ENCODE data around the gene PRKCE.
A peak's percentile ranks its signal among the peaks of the same experiment; 100 is the strongest.

PRKCE gene

DNA sequence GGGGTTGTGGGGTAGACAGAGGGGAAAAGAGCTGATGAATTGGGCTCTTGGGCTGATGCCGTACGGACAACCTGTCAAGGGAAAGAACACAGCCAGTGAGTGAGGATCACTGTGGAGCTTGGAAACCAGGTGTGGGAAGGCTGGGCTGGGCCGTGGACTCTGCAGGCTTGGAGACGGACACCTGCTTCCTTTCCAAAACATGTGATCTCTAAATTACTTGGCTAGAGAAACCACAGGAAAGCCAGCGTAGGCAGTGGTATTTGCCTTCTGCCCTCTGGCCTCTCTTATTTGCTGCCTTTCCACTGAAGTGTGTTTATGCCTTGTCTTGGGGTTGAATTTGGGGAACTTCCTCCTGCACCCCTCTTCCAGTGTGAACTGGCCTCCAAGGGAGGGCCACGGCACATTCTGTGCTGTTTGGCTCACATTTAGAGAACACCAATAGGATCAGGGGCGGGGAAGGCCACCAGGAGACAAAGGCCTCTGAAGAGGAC, 267.7 kb downstream of the PRKCE start:
- DNase-seq = peak in 1 of 2 donors; percentile 70

DNA sequence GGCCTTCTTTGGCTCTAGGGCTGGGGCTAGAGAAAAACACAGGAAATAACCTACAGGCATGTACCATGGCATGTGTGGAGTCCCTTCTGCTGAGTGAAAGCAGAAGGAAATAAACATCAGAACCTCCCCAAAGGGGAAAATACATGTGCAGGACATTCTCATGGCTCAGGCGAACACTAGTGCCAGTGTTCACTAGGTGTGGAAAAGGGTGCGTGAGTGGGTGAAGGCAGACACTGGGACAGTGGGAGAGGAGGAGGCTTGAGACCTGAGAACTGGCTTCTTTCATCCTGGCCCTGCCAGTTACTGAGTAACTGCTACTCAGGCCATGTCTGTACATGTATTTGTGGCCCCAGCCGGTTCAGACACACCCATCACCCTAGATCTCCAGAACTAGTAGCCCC, 268.2 kb downstream of the PRKCE start:
- DNase-seq = peak in 1 of 2 donors; percentile 66

DNA sequence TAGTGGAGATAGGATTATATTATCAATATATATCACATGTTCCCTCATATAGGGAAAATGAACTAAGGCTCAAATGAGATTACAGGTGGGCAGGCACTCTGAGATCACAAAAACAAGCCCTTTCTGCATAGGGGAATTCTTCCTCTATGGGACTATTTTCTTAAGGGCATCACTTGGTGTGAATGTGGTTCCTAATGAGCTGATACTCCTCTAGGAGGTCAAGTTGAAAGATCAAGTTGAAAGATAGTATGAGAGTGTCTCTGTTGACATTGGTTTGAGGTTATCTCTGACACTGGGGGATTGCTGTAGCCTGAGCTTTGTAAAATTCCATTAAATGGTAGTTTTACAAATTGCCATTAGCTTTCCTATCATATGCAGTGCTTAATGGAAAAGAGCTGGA, 270.4 kb downstream of the PRKCE start:
- no peak for DNase-seq

DNA sequence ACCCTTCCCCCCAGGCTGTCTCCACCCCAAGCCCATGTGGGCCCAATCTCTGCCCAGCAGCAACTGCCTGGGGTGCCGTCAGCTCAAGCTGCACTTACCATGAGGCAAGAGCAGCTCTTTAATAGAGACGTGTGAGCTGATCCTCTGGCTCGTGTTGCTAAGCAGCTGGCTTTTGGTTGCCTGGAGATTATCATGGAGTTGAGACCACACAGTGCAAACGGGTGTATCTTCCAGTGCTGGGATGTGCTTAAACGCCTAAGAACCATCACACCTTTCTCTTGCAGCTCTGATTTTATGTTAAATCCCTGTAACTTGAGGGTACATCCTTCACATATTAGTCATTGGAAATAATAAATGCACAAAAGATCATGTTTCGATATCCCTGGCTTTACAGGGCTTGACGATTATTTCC, 271.1 kb downstream of the PRKCE start:
- no peak for DNase-seq

DNA sequence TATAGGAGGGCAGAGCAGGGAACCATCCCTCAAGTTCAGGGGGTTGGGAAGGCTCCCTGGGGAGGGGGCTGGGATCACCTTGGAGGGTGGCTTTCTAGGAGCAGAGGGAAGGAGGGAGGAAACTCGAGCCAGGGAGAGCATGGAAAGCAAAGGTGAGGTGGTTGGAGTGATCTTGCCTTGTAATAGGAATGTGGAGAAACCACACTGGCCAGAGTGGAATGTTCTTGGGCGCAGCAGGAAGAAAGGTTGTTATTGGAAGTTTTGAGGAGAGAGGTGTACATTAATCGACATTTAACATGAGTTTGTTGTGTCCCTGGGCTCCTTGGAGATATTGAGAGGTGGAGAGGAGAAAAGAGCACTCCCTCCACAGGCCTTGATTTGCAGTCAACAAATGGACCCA, 272.2 kb downstream of the PRKCE start:
- no peak for DNase-seq

DNA sequence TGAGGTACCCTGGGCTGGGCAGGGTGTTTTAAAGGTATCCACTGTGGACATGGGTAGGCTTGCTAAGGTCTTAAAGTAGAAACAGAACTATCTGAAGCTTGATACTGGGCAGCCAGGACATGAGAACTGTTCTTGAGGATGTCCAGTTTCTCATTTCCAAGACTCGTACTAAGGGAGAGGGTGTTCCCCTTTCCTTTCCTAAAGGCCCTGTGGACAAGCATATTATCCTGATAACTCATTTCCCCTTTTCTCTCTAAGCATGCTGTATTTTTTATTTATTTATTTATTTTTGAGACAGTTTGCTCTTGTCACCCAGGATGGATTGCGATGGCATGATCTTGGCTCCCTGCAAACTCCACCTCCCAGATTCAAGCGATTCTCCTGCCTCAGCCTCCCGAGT, 273.6 kb downstream of the PRKCE start:
- DNase-seq = no peak

DNA sequence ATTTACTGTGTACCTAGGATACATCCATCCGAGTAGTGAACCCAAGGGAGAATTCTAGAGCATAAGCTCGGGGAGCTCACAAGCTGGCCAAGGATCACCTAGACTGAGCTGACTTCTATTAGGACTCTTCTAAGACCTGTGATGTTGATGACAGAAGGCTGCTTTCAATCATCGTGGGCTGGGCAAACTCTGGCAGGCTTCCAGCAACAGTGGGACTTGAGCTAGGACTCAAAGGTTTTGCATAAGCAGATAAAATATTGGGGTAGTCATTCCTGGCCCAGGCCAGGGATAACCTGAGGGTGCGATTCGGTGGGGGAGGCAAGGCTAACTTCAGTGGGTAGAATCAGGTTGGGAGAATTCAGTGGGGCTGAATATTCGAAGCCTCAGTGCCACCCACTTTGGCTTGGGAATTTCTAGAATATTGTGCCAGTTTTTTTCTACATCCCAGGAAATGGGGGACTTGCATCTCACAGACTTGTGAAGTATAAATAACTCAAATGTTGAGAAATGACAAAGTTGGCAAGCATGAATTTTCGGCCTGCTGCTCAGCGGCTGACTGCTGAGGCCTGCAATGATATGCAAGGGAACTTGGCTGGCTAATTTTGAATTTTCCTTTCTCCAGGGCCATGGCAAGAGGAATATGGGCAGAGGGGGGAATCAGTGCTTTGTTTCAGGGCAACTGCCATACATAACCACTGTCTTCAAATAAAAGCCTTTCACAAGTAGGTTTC, 274.3 kb downstream of the PRKCE start:
- DNase-seq = no peak

GRCh38 chr2:45928946-45929345, 277.5 kb downstream of the PRKCE start:
- no peak for DNase-seq

DNA sequence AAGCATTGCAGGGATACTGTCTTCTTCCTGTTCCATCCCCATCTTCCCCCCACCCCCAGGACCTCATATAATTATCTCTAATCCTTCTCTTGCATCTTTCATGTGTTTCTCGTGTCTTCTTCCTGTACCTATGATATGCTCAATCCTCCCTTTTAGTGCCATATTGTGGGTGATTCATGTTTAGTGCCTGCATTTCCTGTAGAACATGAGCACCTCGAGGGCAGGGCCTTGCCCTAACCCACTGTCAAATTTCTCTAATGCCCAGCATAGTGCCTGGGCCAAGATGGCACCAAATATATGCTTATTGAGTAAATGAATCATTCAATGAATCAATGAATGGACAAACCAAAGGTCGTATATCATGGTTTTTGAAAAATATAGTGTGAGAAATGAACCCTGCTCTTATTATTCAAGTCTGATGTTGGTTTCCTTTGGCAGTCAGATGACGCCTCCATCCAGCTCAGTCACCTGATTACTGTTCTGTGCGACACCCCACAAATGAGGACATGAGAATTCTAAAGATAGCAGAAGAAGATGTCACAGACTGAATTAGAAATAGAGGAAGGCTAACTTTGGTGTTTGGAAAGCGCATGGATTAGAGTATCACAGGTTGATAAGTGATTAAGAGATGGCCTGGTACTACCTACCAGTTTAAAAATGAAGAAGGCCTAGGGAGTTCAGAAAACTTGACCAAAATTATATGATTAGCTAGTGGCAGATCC, 278.4 kb downstream of the PRKCE start:
- peak in 1 of 2 donors; percentile 43 for DNase-seq

DNA sequence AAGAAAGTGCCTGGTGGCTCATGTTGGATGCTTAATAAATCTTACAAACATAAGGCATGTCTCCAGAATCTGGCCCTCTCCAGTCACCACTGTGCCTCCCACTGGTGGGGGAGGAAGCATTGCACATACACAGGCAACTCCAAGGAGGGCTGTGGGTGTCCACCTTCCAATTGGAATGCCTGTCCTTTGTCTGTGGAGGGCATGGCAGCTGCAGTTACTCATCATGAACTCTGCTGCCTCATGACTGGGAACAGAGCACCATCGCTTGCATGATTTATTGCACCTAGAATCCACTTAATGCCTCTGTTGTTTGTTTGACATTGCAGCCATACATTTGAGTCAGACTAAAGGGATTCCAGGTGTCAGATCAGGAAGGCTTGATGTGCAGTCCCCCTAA, 278.9 kb downstream of the PRKCE start:
- no peak for DNase-seq

DNA sequence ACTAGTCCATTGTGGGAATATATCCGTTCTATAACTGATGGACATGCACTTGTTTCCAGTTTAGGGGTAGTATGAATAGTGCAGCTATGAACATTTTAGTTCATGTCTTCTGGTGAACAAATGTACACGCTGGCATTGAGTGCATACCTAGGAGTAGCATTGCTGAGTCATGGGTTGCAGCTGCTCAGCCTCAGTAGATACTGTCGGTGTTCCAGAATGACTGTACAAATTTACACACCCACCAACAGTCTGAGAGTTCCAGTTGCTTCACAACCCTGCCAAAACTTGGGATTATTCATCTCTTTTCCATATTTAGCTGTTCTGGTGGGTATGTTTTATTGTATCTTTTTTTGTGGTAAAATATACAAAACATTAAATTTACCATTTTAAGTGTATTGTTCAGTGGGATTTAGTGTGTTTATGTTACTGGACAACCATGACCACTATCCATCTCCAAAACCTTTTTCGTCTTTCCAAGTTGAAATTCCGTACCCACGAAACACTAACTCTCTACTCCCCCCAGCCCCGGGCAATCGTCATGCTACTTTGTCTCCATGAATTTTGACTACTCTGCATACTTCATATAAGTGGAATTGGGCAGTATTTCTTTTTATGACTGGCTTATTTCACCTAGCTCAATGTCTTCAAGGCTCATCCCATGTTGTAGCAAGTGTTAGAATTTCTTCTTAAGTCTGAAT, 281.0 kb downstream of the PRKCE start:
- no peak for DNase-seq

DNA sequence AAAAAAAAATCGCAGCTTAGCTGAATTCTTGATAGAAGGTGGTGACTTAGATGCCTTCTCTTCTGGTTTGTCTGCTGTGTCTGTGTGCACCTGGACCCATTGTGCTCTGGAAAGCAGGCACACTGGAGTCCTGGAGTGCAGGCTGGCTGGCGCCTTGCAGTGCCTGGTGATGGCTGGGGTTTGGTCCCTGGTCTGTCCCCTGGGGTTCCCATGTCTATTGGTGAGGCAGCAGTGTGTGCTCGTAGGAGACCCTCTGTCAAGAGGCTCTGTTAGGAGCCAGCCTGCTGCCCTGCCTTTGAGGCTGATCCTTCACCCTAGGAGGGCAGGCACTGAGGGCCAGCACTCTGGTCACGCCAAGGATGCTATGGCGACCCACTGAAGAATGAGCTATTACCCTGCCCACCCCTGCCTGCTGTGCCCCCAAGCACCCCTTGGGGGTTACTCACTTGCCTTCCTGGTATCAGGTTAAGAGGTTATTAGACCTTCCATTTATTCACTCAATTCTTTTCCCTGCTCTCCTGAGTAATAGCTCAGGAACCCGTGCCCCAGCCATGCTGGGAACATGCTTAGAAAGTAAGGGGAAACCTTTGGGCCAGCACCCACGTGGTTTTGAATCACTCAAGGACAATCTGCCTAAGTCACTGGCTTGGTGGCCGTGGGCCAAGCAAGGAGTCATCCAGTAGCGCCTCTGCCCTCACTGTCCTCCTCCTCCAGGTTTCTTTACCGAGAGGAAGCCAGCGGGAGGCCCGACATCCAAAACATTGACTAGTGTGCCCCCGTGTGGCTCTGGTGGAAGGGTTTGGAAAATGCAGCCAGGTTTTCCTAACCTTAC, 284.5 kb downstream of the PRKCE start:
- peak; percentile 58 to 89 for DNase-seq

DNA sequence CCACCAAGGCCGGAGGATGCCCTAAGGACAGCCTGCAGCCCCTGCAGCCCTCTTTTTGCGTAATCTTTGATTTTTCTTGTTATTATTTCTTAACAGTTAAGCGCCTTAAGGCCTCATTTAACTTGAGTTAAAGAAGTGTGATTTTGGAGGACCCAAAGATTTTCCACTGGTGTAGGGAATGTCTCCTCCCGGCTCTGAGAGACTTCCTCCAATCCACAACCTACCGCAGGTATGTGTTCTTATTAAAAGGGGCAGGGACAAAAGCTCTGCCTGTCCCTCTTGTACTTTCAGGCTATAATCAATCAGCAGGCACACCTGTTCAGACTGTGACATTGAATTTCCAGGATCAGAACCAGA, 285.1 kb downstream of the PRKCE start:
- DNase-seq = no peak

DNA sequence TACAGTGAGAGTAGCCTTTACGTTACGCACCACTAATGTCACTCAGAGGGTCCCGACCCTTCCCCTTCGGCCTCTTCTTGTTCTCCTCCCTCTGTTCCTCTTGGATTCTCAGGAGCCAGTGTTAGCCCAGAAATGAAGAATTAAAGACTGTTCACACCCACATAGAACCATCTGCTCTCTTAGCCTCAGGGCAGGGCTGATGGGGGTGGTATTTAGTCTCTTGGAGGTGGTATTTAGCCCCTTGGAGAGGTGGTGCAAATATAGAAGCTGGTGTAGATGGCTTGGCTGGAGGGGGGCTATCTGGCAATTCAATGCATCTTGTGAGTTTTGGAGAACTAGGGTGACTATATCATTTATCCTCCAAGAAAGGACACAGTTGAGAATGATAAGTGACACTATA, 286.5 kb downstream of the PRKCE start:
- DNase-seq = no peak

DNA sequence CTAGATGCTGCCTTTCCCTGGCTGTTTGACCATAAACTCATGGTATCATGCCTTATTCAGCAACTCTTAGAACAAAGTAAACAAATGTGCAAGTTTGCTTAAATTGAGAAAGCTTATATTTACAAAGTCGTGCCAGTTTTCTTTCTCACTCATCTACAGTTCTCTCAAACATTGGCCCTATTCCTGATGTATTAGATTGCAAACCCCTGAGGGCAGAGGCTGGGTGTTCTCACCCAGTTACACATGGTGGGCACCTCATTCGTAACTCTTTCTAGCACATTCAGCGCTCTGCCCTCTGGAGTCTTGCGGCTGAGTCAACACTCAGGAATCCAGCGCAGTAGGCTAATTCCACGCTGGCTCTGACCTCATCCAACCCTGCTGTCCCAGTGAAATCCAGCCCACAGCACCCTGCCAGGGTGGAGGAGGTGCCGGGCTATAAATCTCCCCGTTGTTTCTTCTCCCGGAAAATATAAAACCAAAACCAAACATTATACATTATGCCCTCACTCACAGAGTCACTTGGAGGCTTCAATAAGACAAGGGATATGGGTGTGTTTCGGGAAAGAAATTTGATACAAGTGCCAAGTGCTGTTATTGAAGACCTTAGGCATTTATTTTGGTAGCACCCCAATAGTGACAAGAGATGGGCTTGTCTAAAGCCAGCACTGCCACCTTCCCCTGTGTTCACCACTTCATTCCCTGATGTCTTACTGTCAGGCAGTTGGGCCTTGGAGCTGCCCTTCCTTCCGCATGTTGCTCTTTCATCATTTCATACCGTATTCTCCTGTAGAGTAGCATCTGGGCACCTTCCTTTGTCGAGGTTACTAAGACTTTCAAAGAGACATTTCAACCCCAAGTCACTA, 287.4 kb downstream of the PRKCE start:
- DNase-seq = no peak

- no peak for DNase-seq
These were observed 290.2 kb downstream of the PRKCE start for GRCh38 chr2:45941531-45942236.

GRCh38 chr2:45942237-45942738, 290.8 kb downstream of the PRKCE start:
- DNase-seq = no peak

- DNase-seq = no peak
These were observed 292.0 kb downstream of the PRKCE start for GRCh38 chr2:45943219-45944044.

- DNase-seq = no peak
These were observed 292.6 kb downstream of the PRKCE start for GRCh38 chr2:45944074-45944473.

DNA sequence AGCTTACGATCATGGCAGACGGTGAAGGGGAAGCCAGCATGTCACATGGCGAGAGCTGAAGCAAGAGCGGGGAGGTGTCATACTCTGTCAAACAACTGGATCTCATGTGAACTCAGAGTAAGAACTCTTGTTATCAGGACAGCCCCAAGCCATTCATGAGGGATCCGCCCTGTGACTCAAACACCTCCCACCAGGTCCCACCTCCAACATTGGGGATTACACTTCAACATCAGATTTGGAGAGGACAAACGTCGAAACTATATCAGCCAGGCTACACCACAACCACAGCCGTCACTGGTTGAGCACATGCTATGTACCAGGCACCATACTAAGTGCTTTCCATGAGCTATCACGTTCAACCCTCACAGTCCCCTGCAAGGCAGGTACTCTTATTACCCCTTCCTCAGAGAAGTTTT, 293.8 kb downstream of the PRKCE start:
- no peak for DNase-seq
